Right lung (tissue), 5 donors: ENCODE measurements around the gene PSAP. TPM values are rescaled to one million over a fixed set of nuclear protein-coding genes. Genes with fewer than 3 reads are reported as not detected.

ENCODE experiments used
- DNase-seq, 2 donors: peaks; one replicate each; pipeline ENCODE4 v3.0.0-alpha.2; 2013
- polyA plus RNA-seq, 5 donors: library from polyadenylated mRNA; unstranded; fragments of 120-200 nt; gene quantifications; one replicate each; pipeline versions ENCODE4 v1.2.1 to v1.2.3, GENCODE V29; 2013; ENCODE audit warnings: inconsistent platforms in 1 of 5, low replicate concordance in 1 of 5; ENCODE audit not compliant: insufficient read length in 5 of 5, insufficient read depth in 1 of 5

The PSAP gene
- polyA plus RNA-seq, 5 donors: 479 to 586 (median 548) TPM

DNA sequence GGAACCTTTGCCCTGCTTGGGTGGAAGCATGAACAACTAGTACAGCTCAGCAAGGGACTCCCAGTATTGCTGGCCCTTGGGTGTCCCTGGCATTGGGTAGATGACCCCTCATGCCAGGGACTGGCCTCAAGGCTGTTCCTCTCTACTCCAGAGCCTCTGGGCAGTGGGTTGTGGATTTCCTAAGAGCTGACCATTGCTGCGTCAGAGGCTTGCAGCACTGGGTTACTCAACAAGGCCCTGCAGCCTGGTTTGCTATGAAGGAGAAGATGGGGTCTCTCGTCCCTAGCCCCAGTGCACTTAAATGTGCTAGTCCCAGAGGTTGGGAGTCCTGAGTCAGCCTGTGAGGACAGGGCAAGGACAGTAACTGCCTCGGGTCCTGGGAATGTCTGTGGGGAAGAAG, 80.3 kb downstream of the PSAP start:
- no peak for DNase-seq

DNA sequence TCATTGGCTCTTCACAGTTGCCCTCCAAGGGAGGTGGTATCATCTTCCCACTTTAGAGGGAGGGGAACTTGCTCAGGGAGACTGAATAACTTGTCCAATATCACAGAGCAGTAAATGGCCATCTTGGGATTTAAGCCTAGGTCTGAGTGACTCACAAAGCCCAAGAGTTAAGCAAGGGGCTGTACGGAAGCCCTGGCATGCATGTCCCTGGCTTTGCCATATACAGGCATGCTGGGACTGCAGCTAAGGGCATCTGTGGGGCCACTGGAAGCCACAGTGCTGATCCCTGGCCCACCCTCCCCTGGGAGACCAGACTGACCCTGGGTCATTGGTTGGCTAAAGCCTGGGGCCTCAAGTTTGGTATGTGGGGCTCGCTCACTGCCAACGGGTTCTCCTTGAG, 80.8 kb downstream of the PSAP start:
- DNase-seq: no peak

DNA sequence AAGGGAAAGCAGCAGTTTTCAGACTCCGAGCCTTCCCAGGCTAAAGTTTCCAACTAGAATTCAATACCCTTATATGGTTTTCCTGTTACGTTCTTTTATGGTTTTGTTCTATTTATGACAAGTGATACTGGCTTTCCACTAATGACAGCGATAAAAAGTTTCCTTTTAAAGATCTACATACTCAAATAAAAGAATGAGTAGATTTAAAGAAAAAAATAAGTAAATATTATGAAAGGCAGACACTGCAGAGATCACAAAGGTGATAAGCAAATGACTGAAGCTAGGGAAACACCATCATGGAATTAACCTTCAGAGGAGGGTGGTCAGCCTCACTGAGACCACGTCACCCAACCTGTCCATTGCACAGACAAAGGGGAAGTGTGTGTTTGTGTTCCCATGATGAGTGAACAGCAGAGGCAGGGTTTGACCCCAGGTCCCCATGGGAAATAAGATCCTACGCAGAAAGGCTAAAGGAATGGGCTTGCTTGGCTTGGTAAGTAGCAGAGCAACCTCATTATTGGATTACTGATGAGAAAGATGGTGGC, 81.7 kb downstream of the PSAP start:
- no peak for DNase-seq

DNA sequence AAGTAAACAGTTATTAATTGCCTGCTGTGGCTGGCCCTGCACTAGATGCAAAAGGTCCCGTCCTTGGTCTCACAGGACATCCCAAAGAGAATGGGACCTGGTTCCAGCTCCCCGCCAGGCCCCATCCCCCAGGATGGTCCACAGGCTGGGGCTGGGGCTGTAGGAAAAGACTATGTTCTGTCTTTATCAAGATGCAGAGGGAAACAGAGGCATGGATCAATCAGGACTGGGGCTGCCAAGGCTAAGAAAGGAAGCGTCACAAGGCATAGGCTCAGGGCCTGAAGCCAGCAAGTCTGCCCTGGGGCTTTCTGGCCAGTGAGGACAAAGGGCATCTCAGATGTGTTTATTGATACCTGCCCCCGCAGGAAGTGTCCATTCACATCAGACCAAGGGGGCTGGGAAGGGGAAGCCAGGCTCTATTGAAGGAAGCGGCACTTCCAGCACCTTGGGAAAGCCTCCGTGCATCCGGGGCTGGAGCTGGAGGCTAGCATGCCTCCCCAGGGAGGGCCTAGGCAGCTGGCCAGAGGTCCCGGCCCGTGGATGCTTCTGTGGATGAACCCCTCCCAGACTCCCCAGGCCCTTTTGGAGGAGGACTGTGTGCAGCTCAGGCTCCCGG, 83.5 kb downstream of the PSAP start:
- no peak for DNase-seq

GRCh38 chr10:71766717-71767419, 84.2 kb downstream of the PSAP start:
- no peak for DNase-seq

Other genes starting within 250 kb of the PSAP start
- gene C10orf105, start 131.5 kb downstream of the PSAP start, polyA plus RNA-seq: under 1 TPM; 0.25 to 0.51 (median 0.42) TPM
- gene VSIR, start 77.7 kb downstream of the PSAP start, polyA plus RNA-seq: 10 to 100 TPM; 26.9 to 48.7 (median 32.4) TPM
- 10 to 100 TPM; 10.1 to 11.4 (median 10.7) TPM for gene CHST3, start 113.1 kb upstream of the PSAP start, polyA plus RNA-seq
- 10 to 100 TPM in 1 of 5 donors, 1 to 10 TPM in 4; 4.7 to 11.0 (median 8.8) TPM for gene SPOCK2, start 237.3 kb upstream of the PSAP start, polyA plus RNA-seq